Measurements from ENCODE around the gene PODN. TPM values are rescaled to one million over a fixed set of nuclear protein-coding genes. Genes with fewer than 3 reads are reported as not detected.

PODN gene
- total RNA-seq, 3 donors from 2014 or later (not counting 1 experiment from before 2014, with no cell fraction given): 8.8 to 13.2 (median 11.2) TPM

DNA sequence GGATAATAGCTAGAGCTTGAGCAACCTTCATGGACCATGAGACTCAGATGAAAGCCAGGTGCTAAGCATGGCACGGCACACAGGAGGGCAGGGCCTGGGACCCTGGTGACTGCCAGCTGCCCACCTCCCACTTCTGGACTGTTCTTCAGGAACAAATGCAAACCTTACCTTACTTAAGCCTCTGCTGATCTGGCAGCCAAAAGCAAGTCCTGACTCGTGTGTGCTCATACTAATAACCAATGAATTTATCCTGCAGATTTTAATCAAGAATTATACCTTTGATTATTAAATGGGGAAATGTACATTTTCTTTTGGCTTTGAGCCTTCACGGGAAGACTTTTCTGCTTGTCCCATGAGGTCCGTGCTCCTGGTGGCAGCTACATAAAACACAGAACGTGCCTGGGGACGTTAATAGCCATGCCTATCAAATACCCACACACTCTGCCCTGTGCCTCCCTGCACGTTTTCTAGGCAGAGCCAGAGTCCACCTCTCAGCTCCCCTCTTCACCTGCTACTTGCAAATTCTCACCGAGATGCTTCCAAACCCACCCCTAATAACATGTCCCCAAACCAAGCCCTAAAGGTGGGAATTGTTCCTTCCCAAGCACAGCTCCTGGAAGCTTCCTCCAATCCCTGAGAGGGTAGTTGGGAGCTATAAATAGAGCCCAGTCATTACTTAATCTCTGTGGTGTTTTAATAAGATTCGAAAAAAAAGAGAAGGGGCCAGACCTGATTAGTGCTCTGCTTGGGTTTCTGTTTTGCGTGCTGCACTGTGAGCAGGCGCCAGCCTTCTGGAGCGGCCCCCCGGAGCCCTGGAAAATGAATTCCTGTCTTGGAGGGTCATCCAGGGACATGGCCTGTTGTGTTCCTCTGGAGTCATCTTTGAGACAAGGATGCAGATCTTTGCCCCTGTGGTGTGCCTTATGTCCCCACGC is 46.9 kb downstream of the PODN start:
- Mint-ChIP-seq H3K27ac (peak overlapping the region in 1 of 2 donors; percentile 75), H3K27me3 (ENCODE audit: low read depth in 2 of 2) (no peaks in the 10 kb centered on the region)

DNA sequence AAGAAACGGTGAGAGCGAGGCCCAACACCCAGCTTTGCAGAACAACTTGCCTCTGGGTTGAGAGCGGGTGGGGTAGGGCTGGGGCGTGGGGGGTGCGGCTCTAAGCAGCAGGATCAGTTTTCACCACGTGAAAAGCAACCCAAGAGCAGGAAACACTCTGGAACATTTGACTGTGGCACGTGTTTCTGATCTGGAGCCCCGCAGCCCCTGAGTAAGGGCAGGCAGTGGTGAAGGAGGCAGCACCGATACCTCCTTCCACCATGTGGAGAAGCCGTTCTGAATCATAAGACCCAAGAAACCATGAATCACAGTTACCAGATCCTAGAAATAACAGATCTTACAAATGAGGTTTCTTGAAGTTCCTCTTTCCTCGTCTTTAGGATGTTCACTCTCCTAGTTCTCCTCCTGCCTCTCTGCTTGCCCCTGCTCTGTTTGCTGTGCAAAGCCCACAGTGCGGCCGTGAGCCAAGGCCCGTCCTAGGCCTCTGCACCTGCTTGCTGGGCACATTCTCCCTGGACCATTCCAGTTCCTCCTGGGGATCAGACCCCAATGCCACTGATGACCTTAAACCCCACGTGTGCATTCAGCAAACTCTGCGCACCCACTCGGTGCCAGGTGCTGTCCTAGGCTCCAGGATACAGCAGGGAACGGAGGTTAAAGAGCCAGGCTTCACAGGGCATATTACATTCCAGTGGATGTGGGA is 48.5 kb downstream of the PODN start:
- WGBS (ENCODE audit: insufficient coverage): 44% methylated on average over 18 of the region's 18 CpGs
- ATAC-seq (peak in 1 of 3 donors; percentile 13), DNase-seq (no peak)
- Mint-ChIP-seq H3K9me3 (no peaks in the 10 kb centered on the region), H3K27me3 (ENCODE audit: low read depth in 2 of 2) (no peaks in the 10 kb centered on the region), H3K4me3 (no peak overlapping the region), H3K4me1 (peaks cover 19 to 43% of the 10 kb centered on the region in 2 donors), H3K36me3 (no peaks in the 10 kb centered on the region), H3K27ac (peak overlapping the region in 1 of 2 donors; percentile 82)
- Histone ChIP-seq H3K4me1 (ENCODE audit: control insufficient read depth, insufficient read depth, low read length) (peaks cover 40% of the 10 kb centered on the region), H3K27me3 (ENCODE audit: control insufficient read depth, insufficient read depth, low read length) (no peaks in the 10 kb centered on the region), H3K9me3 (ENCODE audit: control insufficient read depth, insufficient read depth, low read length) (no peaks in the 10 kb centered on the region), H3K27ac (ENCODE audit: low read length) (no peak overlapping the region), H3K4me3 (ENCODE audit: low read length) (no peak overlapping the region), H3K36me3 (ENCODE audit: control insufficient read depth, insufficient read depth, low read length) (no peaks in the 10 kb centered on the region)
- TF ChIP-seq, protein P1, sequence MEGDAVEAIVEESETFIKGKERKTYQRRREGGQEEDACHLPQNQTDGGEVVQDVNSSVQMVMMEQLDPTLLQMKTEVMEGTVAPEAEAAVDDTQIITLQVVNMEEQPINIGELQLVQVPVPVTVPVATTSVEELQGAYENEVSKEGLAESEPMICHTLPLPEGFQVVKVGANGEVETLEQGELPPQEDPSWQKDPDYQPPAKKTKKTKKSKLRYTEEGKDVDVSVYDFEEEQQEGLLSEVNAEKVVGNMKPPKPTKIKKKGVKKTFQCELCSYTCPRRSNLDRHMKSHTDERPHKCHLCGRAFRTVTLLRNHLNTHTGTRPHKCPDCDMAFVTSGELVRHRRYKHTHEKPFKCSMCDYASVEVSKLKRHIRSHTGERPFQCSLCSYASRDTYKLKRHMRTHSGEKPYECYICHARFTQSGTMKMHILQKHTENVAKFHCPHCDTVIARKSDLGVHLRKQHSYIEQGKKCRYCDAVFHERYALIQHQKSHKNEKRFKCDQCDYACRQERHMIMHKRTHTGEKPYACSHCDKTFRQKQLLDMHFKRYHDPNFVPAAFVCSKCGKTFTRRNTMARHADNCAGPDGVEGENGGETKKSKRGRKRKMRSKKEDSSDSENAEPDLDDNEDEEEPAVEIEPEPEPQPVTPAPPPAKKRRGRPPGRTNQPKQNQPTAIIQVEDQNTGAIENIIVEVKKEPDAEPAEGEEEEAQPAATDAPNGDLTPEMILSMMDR (IDR thresholded peaks at IDR 0.05): no peak
- intact Hi-C loops (cut with micrococcal nuclease): no loop called here

More for the DNA sequence above, 46.9 kb downstream of the PODN start:
- intact Hi-C loops (cut with micrococcal nuclease): loop anchor here (5.0 kb wide), 1 partner anchor 73 kb away; no protein-coding TSS in a partner anchor
- no peaks in the 10 kb centered on the region for H3K9me3 ChIP-seq (ENCODE audit: control insufficient read depth, insufficient read depth, low read length)
- Mint-ChIP-seq H3K4me1 (peaks cover 27 to 53% of the 10 kb centered on the region in 2 donors), H3K36me3 (no peaks in the 10 kb centered on the region), H3K4me3 (no peak overlapping the region), H3K9me3 (no peaks in the 10 kb centered on the region)
- no peaks in the 10 kb centered on the region for H3K36me3 ChIP-seq (ENCODE audit: control insufficient read depth, insufficient read depth, low read length)
- DNase-seq: no peak
- no peak overlapping the region for H3K4me3 ChIP-seq (ENCODE audit: low read length)
- peaks cover 45% of the 10 kb centered on the region for H3K4me1 ChIP-seq (ENCODE audit: control insufficient read depth, insufficient read depth, low read length)
- TF ChIP-seq, protein P1 (IDR thresholded peaks at IDR 0.05): no peak
- ATAC-seq: no peak
- no peaks in the 10 kb centered on the region for H3K27me3 ChIP-seq (ENCODE audit: control insufficient read depth, insufficient read depth, low read length)
- 87% methylated on average over 14 of the region's 14 CpGs for whole genome bisulfite sequencing (ENCODE audit: insufficient coverage)
- H3K27ac ChIP-seq (ENCODE audit: low read length): no peak overlapping the region

DNA sequence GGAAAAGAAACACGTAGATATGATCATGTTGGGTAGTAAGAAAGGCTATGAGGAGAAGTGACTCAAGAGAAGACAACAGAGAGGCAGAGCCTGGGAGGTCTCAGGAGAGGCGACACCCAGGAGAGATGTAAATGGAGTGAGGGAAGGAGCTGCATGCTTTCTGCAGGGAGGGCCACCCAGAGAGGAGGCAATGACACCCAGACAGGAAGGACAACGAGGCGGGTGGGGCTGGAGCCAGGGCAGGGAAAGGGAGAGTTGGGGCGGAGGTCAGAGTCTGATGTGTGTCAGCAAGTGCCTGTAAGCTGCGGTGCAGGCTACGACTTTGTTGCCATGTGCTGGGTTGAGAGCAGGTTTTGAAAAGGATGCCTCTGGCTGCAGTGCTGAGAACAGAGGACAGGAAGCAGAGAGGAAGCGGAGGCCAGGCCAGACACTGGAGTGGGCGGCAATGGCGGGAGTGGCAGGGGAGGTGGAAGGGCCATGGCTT is 49.1 kb downstream of the PODN start:
- H3K4me1 Mint-ChIP-seq: peaks cover 15 to 39% of the 10 kb centered on the region in 2 donors

More for the DNA sequence above, 49.1 kb downstream of the PODN start:
- H3K27ac ChIP-seq (ENCODE audit: low read length): no peak overlapping the region
- H3K27me3 ChIP-seq (ENCODE audit: control insufficient read depth, insufficient read depth, low read length): no peaks in the 10 kb centered on the region
- no peaks in the 10 kb centered on the region for H3K9me3 ChIP-seq (ENCODE audit: control insufficient read depth, insufficient read depth, low read length)
- 83% methylated on average over 10 of the region's 10 CpGs for WGBS (ENCODE audit: insufficient coverage)
- H3K36me3 ChIP-seq (ENCODE audit: control insufficient read depth, insufficient read depth, low read length): no peaks in the 10 kb centered on the region
- DNase-seq: no peak
- TF ChIP-seq, protein P1 (IDR thresholded peaks at IDR 0.05): no peak
- intact Hi-C loops (cut with micrococcal nuclease): no loop called here
- H3K27ac Mint-ChIP-seq: peak overlapping the region in 1 of 2 donors; percentile 82
- no peak overlapping the region for H3K4me3 ChIP-seq (ENCODE audit: low read length)
- H3K4me1 ChIP-seq (ENCODE audit: control insufficient read depth, insufficient read depth, low read length): peaks cover 35% of the 10 kb centered on the region
- no peak overlapping the region for H3K4me3 Mint-ChIP-seq
- no peak for ATAC-seq
- no peaks in the 10 kb centered on the region for H3K9me3 Mint-ChIP-seq
- H3K36me3 Mint-ChIP-seq: no peaks in the 10 kb centered on the region
- H3K27me3 Mint-ChIP-seq (ENCODE audit: low read depth in 2 of 2): no peaks in the 10 kb centered on the region

All from natural killer cell (primary cell).